HG03457 (cell line): Measurements from ENCODE around the gene FSIP1.

Experiments used
- ATAC-seq: cut with Tn5 transposase; IDR thresholded peaks from one replicate; pipeline ENCODE4 v1.9.1; 2021; ENCODE audit warnings: moderate number of reproducible peaks; ENCODE audit not compliant: unreplicated experiment

The FSIP1 gene

GRCh38 chr15:39625451-39625850, 157.2 kb downstream of the FSIP1 start:
- ATAC-seq = no peak

- no peak for ATAC-seq
Measured at GRCh38 chr15:39624806-39625205, 157.8 kb downstream of the FSIP1 start.

GRCh38 chr15:39623529-39623931, 159.1 kb downstream of the FSIP1 start:
- peak; percentile 81 for ATAC-seq

- peak; percentile 22 for ATAC-seq
Measured at GRCh38 chr15:39622660-39623516, 159.8 kb downstream of the FSIP1 start.

- no peak for ATAC-seq
Measured at GRCh38 chr15:39621976-39622375, 160.7 kb downstream of the FSIP1 start.

- ATAC-seq = no peak
Measured at GRCh38 chr15:39621210-39621609, 161.4 kb downstream of the FSIP1 start.

GRCh38 chr15:39618063-39618823, 164.4 kb downstream of the FSIP1 start:
- ATAC-seq = no peak

GRCh38 chr15:39616731-39617455, 165.7 kb downstream of the FSIP1 start:
- no peak for ATAC-seq

- no peak for ATAC-seq
Measured at GRCh38 chr15:39613861-39614260, 168.8 kb downstream of the FSIP1 start.

GRCh38 chr15:39613271-39613670, 169.4 kb downstream of the FSIP1 start:
- ATAC-seq = no peak

- ATAC-seq = no peak
Measured at GRCh38 chr15:39610665-39611064, 172.0 kb downstream of the FSIP1 start.

GRCh38 chr15:39609166-39609916, 173.3 kb downstream of the FSIP1 start:
- ATAC-seq = no peak

GRCh38 chr15:39608185-39609139, 174.2 kb downstream of the FSIP1 start:
- ATAC-seq = no peak

GRCh38 chr15:39605146-39605545, 177.5 kb downstream of the FSIP1 start:
- ATAC-seq = no peak

GRCh38 chr15:39602143-39602542, 180.5 kb downstream of the FSIP1 start:
- ATAC-seq = no peak

GRCh38 chr15:39599871-39600270, 182.8 kb downstream of the FSIP1 start:
- no peak for ATAC-seq

GRCh38 chr15:39598958-39599845, 183.4 kb downstream of the FSIP1 start:
- ATAC-seq = no peak

GRCh38 chr15:39598186-39598850, 184.3 kb downstream of the FSIP1 start:
- no peak for ATAC-seq
